Lung (tissue), 12 donors: Measurements from ENCODE around the gene PRR5L. TPM values are rescaled to one million over a fixed set of nuclear protein-coding genes. Genes with fewer than 3 reads are reported as not detected.

Source experiments
- ATAC-seq: fragments of 200-7000 bp; cut with Tn5 transposase; one replicate; pipeline ENCODE4 v1.9.1; 2020; ENCODE audit warnings: moderate number of reproducible peaks; ENCODE audit not compliant: insufficient read depth, low FRiP score
- DNase-seq, 3 donors: peaks; one replicate each; pipeline ENCODE4 v3.0.0-alpha.2; 2013 to 2017
- H3K27ac ChIP-seq, 2 donors: one replicate each; pipeline ENCODE4 v1.5.1; 2013; ENCODE audit warnings: mild to moderate bottlenecking in 2 of 2, moderate library complexity in 2 of 2, control low read depth in 1 of 2, inconsistent platforms in 1 of 2, low read depth in 1 of 2, low read length in 1 of 2
- H3K27me3 ChIP-seq, 3 donors: one replicate each; pipeline ENCODE4 v1.5.1; 2013; ENCODE audit warnings: low read length in 2 of 3; ENCODE audit not compliant: control insufficient read depth in 3 of 3, insufficient read depth in 3 of 3
- H3K36me3 ChIP-seq, 4 donors: one replicate each; pipeline ENCODE4 v1.5.1; 2013; ENCODE audit warnings: low read length in 4 of 4, mild to moderate bottlenecking in 1 of 4, moderate library complexity in 1 of 4; ENCODE audit not compliant: control insufficient read depth in 4 of 4, insufficient read depth in 4 of 4
- H3K4me1 ChIP-seq, 5 donors: one replicate each; pipeline ENCODE4 v1.5.1; 2013; ENCODE audit warnings: low read length in 5 of 5, mild to moderate bottlenecking in 2 of 5, moderate library complexity in 1 of 5; ENCODE audit not compliant: control insufficient read depth in 5 of 5, insufficient read depth in 5 of 5
- H3K4me3 ChIP-seq: one replicate; pipeline ENCODE4 v1.5.1; 2013; ENCODE audit warnings: mild to moderate bottlenecking, control low read depth, moderate library complexity
- H3K9ac ChIP-seq, 2 donors: one replicate each; pipeline ENCODE4 v1.5.1; 2013; ENCODE audit warnings: low read length in 2 of 2, control low read depth in 1 of 2; ENCODE audit not compliant: insufficient read depth in 1 of 2
- H3K9me3 ChIP-seq, 4 donors: one replicate each; pipeline ENCODE4 v1.5.1; 2013; ENCODE audit warnings: low read length in 3 of 4, mild to moderate bottlenecking in 1 of 4, moderate library complexity in 1 of 4; ENCODE audit not compliant: control insufficient read depth in 4 of 4, insufficient read depth in 3 of 4
- CTCF ChIP-seq: IDR thresholded peaks from 2 replicates; pipeline ENCODE4 v1.5.1; 2012; ENCODE audit warnings: mild to moderate bottlenecking; ENCODE audit errors: control extremely low read depth, extremely low read depth
- WGBS, 2 donors: extraction: QIAGEN DNeasy Blood & Tissue Kit; methylation state at CpG; one replicate each; pipeline ENCODE4 v1.1.7; 2013; 5-methylcytosine and 5-hydroxymethylcytosine counted together
- polyA plus RNA-seq, 2 donors: library from polyadenylated mRNA; stranded (reverse); fragments of 200-250 nt; gene quantifications; one replicate each; pipeline ENCODE4 v1.2.1, GENCODE V29; 2013
- total RNA-seq, 2 donors: library from RNA; depleted of rRNA in 1 of 2; stranded (reverse); fragments of >200 nt in 1 of 2; gene quantifications; one replicate each; pipeline ENCODE4 v1.2.1, GENCODE V29; 2014 to 2021
- donor health status: control.
- donor health status: control.
- donor health status: Bipolar disorder and iron deficiency.
- donor health status: healthy.
- donor health status: DM: yes; HTN: yes; CAD: no.

The PRR5L gene
- total and polyA plus RNA-seq, 4 donors = 6.3 to 27.5 (median 9.0) TPM

DNA sequence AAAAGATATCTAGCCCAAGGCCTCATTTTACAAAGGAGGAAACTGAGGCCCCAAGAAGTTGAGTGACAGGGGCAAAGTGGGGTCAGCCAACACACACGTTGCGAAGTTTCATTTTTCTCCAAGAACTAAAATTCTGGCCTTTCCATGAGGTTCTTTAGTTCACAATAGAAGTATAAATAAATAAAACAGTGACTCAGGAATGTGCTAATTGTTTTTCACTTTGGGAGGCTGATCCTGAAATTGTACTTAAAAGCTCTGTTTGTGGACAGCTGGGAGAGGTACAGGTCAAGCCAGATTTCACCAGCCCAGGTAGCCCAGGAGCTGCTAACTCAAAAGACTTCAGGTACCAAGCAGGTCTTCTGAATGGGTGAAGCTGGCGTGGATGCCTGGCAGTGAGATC lies 108.7 kb downstream of the PRR5L start:
- Histone ChIP-seq H3K4me1 (peaks cover 0 to 16% (median 5%) of the 10 kb centered on the region in 5 donors), H3K9ac (no peak overlapping the region), H3K9me3 (no peaks in the 10 kb centered on the region), H3K4me3 (no peak overlapping the region), H3K27ac (no peak overlapping the region), H3K27me3 (no peaks in the 10 kb centered on the region), H3K36me3 (peaks cover 0 to 4% (median 0%) of the 10 kb centered on the region in 4 donors)
- WGBS, 2 donors = 79 to 96% methylated on average over 3 of the region's 3 CpGs
- no peak for TF ChIP-seq CTCF
- no peak for DNase-seq
- ATAC-seq = no peak

DNA sequence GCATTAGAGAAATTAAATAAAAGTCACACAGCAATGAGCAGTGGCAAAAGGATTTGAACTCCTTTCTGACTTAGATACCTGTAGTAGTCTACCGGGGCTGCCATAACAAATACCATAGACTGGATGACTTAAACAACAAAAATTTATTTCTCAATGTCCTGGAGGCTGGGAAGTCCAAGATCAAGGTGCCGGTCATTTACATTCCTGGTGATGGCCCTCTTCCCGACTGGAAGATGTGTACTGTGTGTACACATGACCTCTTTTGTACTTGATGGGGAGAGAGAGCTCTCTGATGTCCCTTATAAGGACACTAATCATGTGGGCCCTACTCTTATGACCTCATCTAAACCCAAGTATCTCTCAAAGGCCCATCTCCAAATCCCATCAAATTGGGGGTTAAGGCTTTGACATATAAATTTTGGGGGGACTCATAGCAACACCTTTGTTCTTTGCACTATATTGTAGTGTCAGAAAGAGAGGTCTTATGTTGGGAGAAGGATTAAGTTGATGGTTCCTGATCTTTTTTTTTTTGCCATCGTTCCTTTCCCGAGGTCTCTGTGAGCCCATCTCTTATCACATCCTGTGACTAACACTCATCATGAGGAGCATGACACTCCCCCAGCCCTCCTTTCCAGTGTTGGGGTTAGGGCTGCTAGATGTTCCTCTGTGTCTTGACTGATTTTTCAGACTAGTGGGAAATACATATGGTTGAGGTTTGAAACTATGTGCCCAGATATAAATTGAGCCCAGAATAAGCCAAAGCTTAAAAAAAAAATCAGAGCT lies 109.7 kb downstream of the PRR5L start:
- no peak for DNase-seq
- Histone ChIP-seq H3K9me3 (no peaks in the 10 kb centered on the region), H3K36me3 (peaks cover 0 to 4% (median under 1%) of the 10 kb centered on the region in 4 donors), H3K27ac (no peak overlapping the region), H3K9ac (no peak overlapping the region), H3K27me3 (no peaks in the 10 kb centered on the region), H3K4me1 (peaks cover 0 to 16% (median 5%) of the 10 kb centered on the region in 5 donors), H3K4me3 (no peak overlapping the region)
- WGBS, 2 donors = 79 to 85% methylated on average over 5 of the region's 5 CpGs
- no peak for TF ChIP-seq CTCF
- no peak for ATAC-seq

GRCh38 chr11:36407356-36407755 lies 111.3 kb downstream of the PRR5L start:
- no peaks in the 10 kb centered on the region for H3K27me3 ChIP-seq
- no peaks in the 10 kb centered on the region for H3K9me3 ChIP-seq
- H3K4me3 ChIP-seq = no peak overlapping the region
- ATAC-seq = no peak
- peaks cover 0 to 4% (median under 1%) of the 10 kb centered on the region in 4 donors for H3K36me3 ChIP-seq
- H3K27ac ChIP-seq = no peak overlapping the region
- H3K4me1 ChIP-seq = peaks cover 0 to 21% (median 5%) of the 10 kb centered on the region in 5 donors
- no peak for TF ChIP-seq CTCF
- DNase-seq = no peak
- no peak overlapping the region for H3K9ac ChIP-seq
